ENCODE results near the gene CPHXL2.

CPHXL2 gene

DNA sequence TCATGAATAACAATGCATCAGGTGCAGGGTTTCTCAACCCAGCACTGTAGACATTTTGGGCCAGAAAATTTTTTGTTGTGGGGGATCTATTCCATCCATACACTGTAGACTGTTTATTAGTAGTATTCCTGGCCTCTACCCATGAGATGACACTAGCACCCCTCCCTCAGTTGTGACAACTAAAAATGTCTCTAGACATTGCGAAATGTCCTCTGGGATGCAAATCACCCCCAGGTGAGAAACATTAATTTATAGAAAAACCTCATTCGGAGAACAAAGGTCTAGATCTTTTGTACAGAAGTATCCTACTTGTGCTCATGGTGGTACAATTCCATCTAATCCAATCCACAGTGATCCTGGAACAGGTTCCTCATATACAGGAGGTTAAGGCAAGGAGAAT is 58.0 kb downstream of the CPHXL2 start:
- TF ChIP-seq CTCF (IDR thresholded peaks at IDR 0.05; ENCODE audit: extremely low read depth, missing control alignments): no peak
- no peak for DNase-seq (ENCODE audit: low spot score)

- no peak for DNase-seq (ENCODE audit: low spot score)
- TF ChIP-seq CTCF (IDR thresholded peaks at IDR 0.05; ENCODE audit: extremely low read depth, missing control alignments): no peak
Observed at GRCh38 chr16:75617121-75617520, 59.7 kb downstream of the CPHXL2 start.

DNA sequence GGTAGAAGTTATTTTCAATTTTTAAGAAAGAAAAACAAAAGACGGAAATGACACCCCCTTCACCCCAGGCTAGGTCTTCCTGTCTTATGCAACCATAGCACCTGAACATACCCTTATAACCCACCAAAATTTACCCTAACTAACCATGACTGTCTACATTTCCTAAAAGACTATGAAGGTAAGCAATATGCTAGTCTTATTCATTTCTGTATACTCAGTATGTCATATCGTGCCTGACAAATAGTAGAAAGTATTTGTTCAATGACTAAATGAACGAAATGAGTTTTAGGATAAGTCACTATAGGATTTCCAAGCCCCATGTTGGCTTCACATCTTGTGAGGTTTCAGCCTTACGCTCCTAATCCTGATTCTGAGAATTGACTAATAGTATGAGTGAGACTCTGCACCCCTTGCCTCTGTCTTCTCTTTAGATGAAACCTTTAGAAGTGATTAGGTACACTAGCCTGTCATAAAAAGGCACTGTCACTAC is 60.2 kb downstream of the CPHXL2 start:
- no peak for DNase-seq (ENCODE audit: low spot score)
- TF ChIP-seq CTCF (IDR thresholded peaks at IDR 0.05; ENCODE audit: extremely low read depth, missing control alignments): no peak

DNA sequence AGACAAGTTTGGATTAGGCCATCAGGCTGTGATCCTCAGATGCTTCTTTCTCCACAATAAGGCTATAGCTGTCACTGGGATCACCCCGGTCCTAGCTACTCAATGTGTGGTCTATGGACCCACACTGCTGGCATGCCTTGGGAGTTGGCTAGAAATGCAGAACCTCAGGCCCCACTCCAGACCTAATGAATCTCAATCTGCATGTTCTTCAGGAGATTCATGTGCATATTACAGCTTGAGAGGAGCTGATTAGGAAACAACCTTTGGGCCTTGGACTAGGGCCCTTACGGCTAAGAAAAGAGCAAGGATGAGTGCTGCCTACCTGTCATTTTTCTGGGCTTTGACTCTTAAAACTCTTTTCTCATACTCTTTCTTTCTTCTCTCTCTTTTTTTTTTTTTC is 61.2 kb downstream of the CPHXL2 start:
- TF ChIP-seq CTCF (IDR thresholded peaks at IDR 0.05; ENCODE audit: extremely low read depth, missing control alignments): no peak
- DNase-seq (ENCODE audit: low spot score): no peak

DNA sequence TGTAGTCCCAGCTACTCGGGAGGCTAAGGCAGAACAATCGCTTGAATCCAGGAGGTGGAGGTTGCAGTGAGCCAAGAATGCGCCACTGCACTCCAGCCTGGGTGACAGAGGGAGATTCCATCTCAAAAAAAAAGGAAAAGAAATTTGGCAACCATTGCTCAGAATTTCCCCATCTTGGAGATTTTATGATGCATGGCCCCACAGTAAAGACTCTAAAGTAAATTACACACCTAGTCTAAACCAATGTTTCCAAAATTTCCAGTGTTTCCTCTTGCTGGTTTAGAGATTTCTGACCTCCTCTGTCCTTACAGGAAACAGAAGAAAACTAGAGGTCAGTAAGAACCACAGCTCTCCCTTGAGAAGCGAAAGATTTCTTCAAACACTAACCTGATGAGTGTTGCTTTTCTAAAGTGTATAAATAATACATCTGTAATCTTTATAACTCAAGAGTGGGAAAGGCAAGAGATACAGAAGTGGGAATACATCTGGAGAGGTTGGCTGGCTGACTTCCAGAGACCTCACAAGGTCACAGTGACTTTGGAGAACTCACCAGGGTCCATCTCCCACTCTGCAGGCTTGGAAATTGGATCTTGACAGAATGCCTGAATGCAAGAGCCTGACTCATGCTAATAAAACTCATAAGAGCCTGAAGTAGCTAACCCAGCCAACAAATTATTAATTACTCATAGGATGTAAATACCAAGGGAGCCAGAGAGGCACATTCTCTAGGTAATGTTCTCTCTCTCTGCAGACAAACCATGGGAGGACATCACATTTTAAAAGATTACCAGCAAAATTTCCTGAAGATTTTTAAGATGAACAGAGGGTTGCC is 62.5 kb downstream of the CPHXL2 start:
- DNase-seq (ENCODE audit: low spot score): no peak
- no peak for TF ChIP-seq CTCF (IDR thresholded peaks at IDR 0.05; ENCODE audit: extremely low read depth, missing control alignments)
